OCI-LY7 (cell line): ENCODE results near the gene TRERF1.

Experiments used
- EZH2phosphoT487 ChIP-seq: fragments of 200-600 bp; sonication (generic); IDR thresholded peaks from 2 replicates; pipeline ENCODE4 v1.6.1; 2018; ENCODE audit warnings: low read depth, borderline replicate concordance, mild to moderate bottlenecking, mixed run types, antibody characterized with exemption, low read length, moderate library complexity, mixed read lengths
- TF ChIP-seq, protein P1 (sequence below): fragments of 200-600 bp; sonication (generic); conservative IDR thresholded peaks from 2 replicates; pipeline ENCODE4 v1.5.1; 2014; ENCODE audit warnings: mild to moderate bottlenecking, antibody characterized with exemption, low read length, moderate library complexity, mixed read lengths

DNA sequence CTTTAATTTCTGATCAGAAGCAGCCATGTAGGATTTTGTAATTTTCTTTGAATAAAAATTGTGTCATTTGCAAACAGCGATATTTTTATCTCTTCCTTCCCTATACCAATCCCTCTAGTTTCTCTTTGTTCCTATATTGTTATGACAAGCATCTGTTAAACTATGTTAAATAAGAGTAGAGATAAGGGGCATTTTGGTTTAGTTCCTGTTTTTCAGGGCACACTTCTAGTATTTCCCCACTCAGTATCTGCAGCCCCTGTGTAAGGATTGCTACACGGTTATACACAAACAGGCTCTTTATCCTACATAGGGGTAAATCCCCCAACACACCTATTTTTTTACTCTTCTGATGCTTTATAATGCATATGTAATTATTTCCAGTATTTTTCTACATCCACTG is 42.1 kb downstream of the TRERF1 start:
- TF ChIP-seq, protein P1, sequence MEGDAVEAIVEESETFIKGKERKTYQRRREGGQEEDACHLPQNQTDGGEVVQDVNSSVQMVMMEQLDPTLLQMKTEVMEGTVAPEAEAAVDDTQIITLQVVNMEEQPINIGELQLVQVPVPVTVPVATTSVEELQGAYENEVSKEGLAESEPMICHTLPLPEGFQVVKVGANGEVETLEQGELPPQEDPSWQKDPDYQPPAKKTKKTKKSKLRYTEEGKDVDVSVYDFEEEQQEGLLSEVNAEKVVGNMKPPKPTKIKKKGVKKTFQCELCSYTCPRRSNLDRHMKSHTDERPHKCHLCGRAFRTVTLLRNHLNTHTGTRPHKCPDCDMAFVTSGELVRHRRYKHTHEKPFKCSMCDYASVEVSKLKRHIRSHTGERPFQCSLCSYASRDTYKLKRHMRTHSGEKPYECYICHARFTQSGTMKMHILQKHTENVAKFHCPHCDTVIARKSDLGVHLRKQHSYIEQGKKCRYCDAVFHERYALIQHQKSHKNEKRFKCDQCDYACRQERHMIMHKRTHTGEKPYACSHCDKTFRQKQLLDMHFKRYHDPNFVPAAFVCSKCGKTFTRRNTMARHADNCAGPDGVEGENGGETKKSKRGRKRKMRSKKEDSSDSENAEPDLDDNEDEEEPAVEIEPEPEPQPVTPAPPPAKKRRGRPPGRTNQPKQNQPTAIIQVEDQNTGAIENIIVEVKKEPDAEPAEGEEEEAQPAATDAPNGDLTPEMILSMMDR = no peak
- TF ChIP-seq EZH2phosphoT487 = no peak
